Measurements from ENCODE around the gene OR10X1.
A peak's percentile ranks its signal among the peaks of the same experiment; 100 is the strongest.

Gene OR10X1

GRCh38 chr1:158564608-158565007, 15.1 kb downstream of the OR10X1 start:
- Histone ChIP-seq H3K27ac (peak overlapping the region; percentile 86), H3K4me3 (ENCODE audit: low read depth in 1 of 2, low read length in 1 of 2) (peak overlapping the region; percentile 13), H3K4me1 (ENCODE audit: control insufficient read depth in 1 of 2, insufficient read depth in 1 of 2, low read depth in 1 of 2, low read length in 1 of 2) (peaks cover 25 to 28% of the 10 kb centered on the region in 2 experiments), H3K27me3 (no peaks in the 10 kb centered on the region), H3K9me3 (no peaks in the 10 kb centered on the region), H3K36me3 (no peaks in the 10 kb centered on the region)
- no peak for TF ChIP-seq CTCF (IDR thresholded peaks at IDR 0.05)

- Histone ChIP-seq H3K36me3 (no peaks in the 10 kb centered on the region), H3K4me3 (ENCODE audit: low read depth in 1 of 2, low read length in 1 of 2) (peak overlapping the region in 1 of 2 experiments; percentile 13), H3K4me1 (ENCODE audit: control insufficient read depth in 1 of 2, insufficient read depth in 1 of 2, low read depth in 1 of 2, low read length in 1 of 2) (peaks cover 25 to 28% of the 10 kb centered on the region in 2 experiments), H3K9me3 (no peaks in the 10 kb centered on the region), H3K27ac (peak overlapping the region; percentile 86), H3K27me3 (no peaks in the 10 kb centered on the region)
- no peak for TF ChIP-seq CTCF (IDR thresholded peaks at IDR 0.05)
Measured at GRCh38 chr1:158563853-158564252, 15.8 kb downstream of the OR10X1 start.

- no peak for TF ChIP-seq CTCF (IDR thresholded peaks at IDR 0.05)
- Histone ChIP-seq H3K4me3 (ENCODE audit: low read depth in 1 of 2, low read length in 1 of 2) (no peak overlapping the region), H3K36me3 (no peaks in the 10 kb centered on the region), H3K27ac (no peak overlapping the region), H3K9me3 (no peaks in the 10 kb centered on the region), H3K27me3 (no peaks in the 10 kb centered on the region), H3K4me1 (ENCODE audit: control insufficient read depth in 1 of 2, insufficient read depth in 1 of 2, low read depth in 1 of 2, low read length in 1 of 2) (peaks cover 20 to 22% of the 10 kb centered on the region in 2 experiments)
Measured at GRCh38 chr1:158559696-158560095, 20.0 kb downstream of the OR10X1 start.

GRCh38 chr1:158554352-158554751, 25.3 kb downstream of the OR10X1 start, which contains the start of gene OR6Y1:
OR6Y1 (minus strand) TSS chr1:158554405; CDS start chr1:158548105, 6,300 bp downstream.
- no peaks in the 10 kb centered on the region for H3K27me3 ChIP-seq
- H3K9me3 ChIP-seq, result no peaks in the 10 kb centered on the region
- no peaks in the 10 kb centered on the region for H3K4me1 ChIP-seq (ENCODE audit: control insufficient read depth in 1 of 2, insufficient read depth in 1 of 2, low read depth in 1 of 2, low read length in 1 of 2)
- H3K36me3 ChIP-seq, result no peaks in the 10 kb centered on the region
- no peak within 1 kb of the TSS for H3K4me3 ChIP-seq (ENCODE audit: low read depth in 1 of 2, low read length in 1 of 2)
- no peak for TF ChIP-seq CTCF (IDR thresholded peaks at IDR 0.05)
- H3K27ac ChIP-seq, result no peak within 1 kb of the TSS

- H3K36me3 ChIP-seq, result no peaks in the 10 kb centered on the region
- H3K4me3 ChIP-seq (ENCODE audit: low read depth in 1 of 2, low read length in 1 of 2), result no peak overlapping the region
- no peak overlapping the region for H3K27ac ChIP-seq
- no peaks in the 10 kb centered on the region for H3K9me3 ChIP-seq
- no peaks in the 10 kb centered on the region for H3K4me1 ChIP-seq (ENCODE audit: control insufficient read depth in 1 of 2, insufficient read depth in 1 of 2, low read depth in 1 of 2, low read length in 1 of 2)
- no peak for TF ChIP-seq CTCF (IDR thresholded peaks at IDR 0.05)
- H3K27me3 ChIP-seq, result no peaks in the 10 kb centered on the region
Measured at GRCh38 chr1:158552296-158552695, 27.4 kb downstream of the OR10X1 start.

GRCh38 chr1:158547533-158547932, 32.2 kb downstream of the OR10X1 start:
- Histone ChIP-seq H3K4me1 (ENCODE audit: control insufficient read depth in 1 of 2, insufficient read depth in 1 of 2, low read depth in 1 of 2, low read length in 1 of 2) (no peaks in the 10 kb centered on the region), H3K4me3 (ENCODE audit: low read depth in 1 of 2, low read length in 1 of 2) (no peak overlapping the region), H3K9me3 (no peaks in the 10 kb centered on the region), H3K27me3 (no peaks in the 10 kb centered on the region), H3K36me3 (no peaks in the 10 kb centered on the region), H3K27ac (no peak overlapping the region)
- TF ChIP-seq CTCF (IDR thresholded peaks at IDR 0.05), result no peak
